ENCODE data around the gene GPR42. TPM values are rescaled to one million over a fixed set of nuclear protein-coding genes. Genes with fewer than 3 reads are reported as not detected.

The GPR42 gene
- total and polyA plus RNA-seq, 2 donors (not counting 1 experiment from before 2014, with no cell fraction given) = 0.10 TPM; not detected in 1

- Histone ChIP-seq H3K27ac (ENCODE audit: low read length in 2 of 2) (no peak overlapping the region), H4K20me1 (ENCODE audit: control insufficient read depth, insufficient read depth, low read length, poor library complexity, severe bottlenecking) (no peaks in the 10 kb centered on the region), H3K9me3 (ENCODE audit: control extremely low read depth in 1 of 3, control insufficient read depth in 2 of 3, insufficient read depth in 1 of 3, low read length in 2 of 3) (peaks cover 0 to 2% (median 0%) of the 10 kb centered on the region in 3 donors), H3K4me3 (ENCODE audit: control extremely low read depth in 1 of 5, extremely low read depth in 1 of 5, insufficient read depth in 1 of 5, low read depth in 2 of 5, low read length in 4 of 5) (no peak overlapping the region), H3K4me1 (ENCODE audit: control insufficient read depth in 2 of 2, insufficient read depth in 2 of 2, low read length in 2 of 2) (no peaks in the 10 kb centered on the region), H3K36me3 (replicated peaks in 1 of 2; ENCODE audit: control extremely low read depth in 1 of 2, control insufficient read depth in 1 of 2, extremely low read depth in 1 of 2, insufficient read depth in 2 of 2, low read length in 1 of 2) (no peaks in the 10 kb centered on the region), H3K4me2 (replicated peaks; ENCODE audit: low read depth, low read length, poor library complexity, severe bottlenecking) (no peak overlapping the region), H3K79me2 (ENCODE audit: control insufficient read depth, insufficient read depth, low read length) (no peaks in the 10 kb centered on the region), H3K9ac (ENCODE audit: low read length) (no peak overlapping the region), H3K27me3 (replicated peaks in 1 of 4; ENCODE audit: control extremely low read depth in 1 of 4, control insufficient read depth in 3 of 4, insufficient read depth in 4 of 4, low read length in 3 of 4) (peaks cover 0 to 4% (median 0%) of the 10 kb centered on the region in 4 experiments), H2AFZ (ENCODE audit: insufficient read depth, low read depth, low read length, poor library complexity, severe bottlenecking) (no peak overlapping the region)
- no peak for TF ChIP-seq EZH2 (IDR thresholded peaks at IDR 0.05; ENCODE audit: borderline replicate concordance, insufficient read depth, low read depth, low read length, poor library complexity, severe bottlenecking)
- no peak for TF ChIP-seq CTCF (IDR thresholded peaks at IDR 0.05)
- no peak for DNase-seq
- 20% methylated on average over 1 of the region's 4 CpGs for WGBS (ENCODE audit: insufficient coverage)
- Mint-ChIP-seq H3K4me1 (peaks cover 8% of the 10 kb centered on the region), H3K4me3 (no peak overlapping the region), H3K27me3 (no peaks in the 10 kb centered on the region), H3K27ac (no peak overlapping the region), H3K9me3 (ENCODE audit: insufficient read depth) (no peaks in the 10 kb centered on the region)
- intact Hi-C loops (cut with micrococcal nuclease) = no loop called here
- POLR2A ChIA-PET = no interaction called here
- no peak for ATAC-seq (ENCODE audit: low read depth)
- CTCF ChIA-PET = no interaction called here
These were observed 28.4 kb downstream of the GPR42 start for GRCh38 chr19:35399231-35399630.

- H3K4me3 Mint-ChIP-seq = no peak overlapping the region
- POLR2A ChIA-PET = no interaction called here
- CTCF ChIA-PET = no interaction called here
These were observed 29.3 kb downstream of the GPR42 start for GRCh38 chr19:35399948-35400772.

More at GRCh38 chr19:35399948-35400772, 29.3 kb downstream of the GPR42 start:
- Mint-ChIP-seq H3K4me1 (peaks cover 8% of the 10 kb centered on the region), H3K9me3 (ENCODE audit: insufficient read depth) (no peaks in the 10 kb centered on the region), H3K27me3 (no peaks in the 10 kb centered on the region), H3K27ac (no peak overlapping the region)
- Histone ChIP-seq H3K4me1 (ENCODE audit: control insufficient read depth in 2 of 2, insufficient read depth in 2 of 2, low read length in 2 of 2) (no peaks in the 10 kb centered on the region), H2AFZ (ENCODE audit: insufficient read depth, low read depth, low read length, poor library complexity, severe bottlenecking) (no peak overlapping the region), H3K36me3 (replicated peaks in 1 of 2; ENCODE audit: control extremely low read depth in 1 of 2, control insufficient read depth in 1 of 2, extremely low read depth in 1 of 2, insufficient read depth in 2 of 2, low read length in 1 of 2) (no peaks in the 10 kb centered on the region), H3K27ac (ENCODE audit: low read length in 2 of 2) (no peak overlapping the region), H4K20me1 (ENCODE audit: control insufficient read depth, insufficient read depth, low read length, poor library complexity, severe bottlenecking) (no peaks in the 10 kb centered on the region), H3K9me3 (ENCODE audit: control extremely low read depth in 1 of 3, control insufficient read depth in 2 of 3, insufficient read depth in 1 of 3, low read length in 2 of 3) (peaks cover 0 to 2% (median 0%) of the 10 kb centered on the region in 3 donors), H3K4me3 (ENCODE audit: control extremely low read depth in 1 of 5, extremely low read depth in 1 of 5, insufficient read depth in 1 of 5, low read depth in 2 of 5, low read length in 4 of 5) (no peak overlapping the region), H3K9ac (ENCODE audit: low read length) (no peak overlapping the region), H3K27me3 (replicated peaks in 1 of 4; ENCODE audit: control extremely low read depth in 1 of 4, control insufficient read depth in 3 of 4, insufficient read depth in 4 of 4, low read length in 3 of 4) (peaks cover 0 to 4% (median 0%) of the 10 kb centered on the region in 4 experiments), H3K4me2 (replicated peaks; ENCODE audit: low read depth, low read length, poor library complexity, severe bottlenecking) (no peak overlapping the region), H3K79me2 (ENCODE audit: control insufficient read depth, insufficient read depth, low read length) (no peaks in the 10 kb centered on the region)
- no peak for TF ChIP-seq EZH2 (IDR thresholded peaks at IDR 0.05; ENCODE audit: borderline replicate concordance, insufficient read depth, low read depth, low read length, poor library complexity, severe bottlenecking)
- TF ChIP-seq CTCF (IDR thresholded peaks at IDR 0.05) = no peak
- DNase-seq (no peak), ATAC-seq (ENCODE audit: low read depth) (no peak)
- WGBS (ENCODE audit: insufficient coverage) = 78% methylated on average over 6 of the region's 10 CpGs
- intact Hi-C loops (cut with micrococcal nuclease) = no loop called here

All from B cell (primary cell).